Spleen (tissue), 7 donors: ENCODE results near the gene FOXC1.

Experiments used
- CTCF ChIP-seq, 11 experiments: fragments of 200-600 bp in 7 of 11; fragments of 450-650 bp in 4 of 11; sonication (generic) in 4 of 11; IDR thresholded peaks in 8 of 11; conservative IDR thresholded peaks in 3 of 11; 1 replicate in 7 of 11; 2 replicates in 4 of 11; pipeline versions ENCODE4 v1.4.0 to v1.8.0; 2016 to 2021; ENCODE audit warnings: antibody characterized with exemption in 11 of 11, inconsistent platforms in 4 of 11, mild to moderate bottlenecking in 1 of 11
- POLR2A ChIP-seq, 3 donors: fragments of 450-650 bp; IDR thresholded peaks; one replicate each; pipeline ENCODE4 v1.5.1; 2017; ENCODE audit warnings: antibody characterized with exemption in 3 of 3, mild to moderate bottlenecking in 1 of 3
- donor health status: DM: no; HTN: no; CAD: no; lungs with moderate emphysema.
- donor health status: DM: no; HTN: no; CAD: no.
- donor health status: DM: no; HTN: no; CAD: no.

DNA sequence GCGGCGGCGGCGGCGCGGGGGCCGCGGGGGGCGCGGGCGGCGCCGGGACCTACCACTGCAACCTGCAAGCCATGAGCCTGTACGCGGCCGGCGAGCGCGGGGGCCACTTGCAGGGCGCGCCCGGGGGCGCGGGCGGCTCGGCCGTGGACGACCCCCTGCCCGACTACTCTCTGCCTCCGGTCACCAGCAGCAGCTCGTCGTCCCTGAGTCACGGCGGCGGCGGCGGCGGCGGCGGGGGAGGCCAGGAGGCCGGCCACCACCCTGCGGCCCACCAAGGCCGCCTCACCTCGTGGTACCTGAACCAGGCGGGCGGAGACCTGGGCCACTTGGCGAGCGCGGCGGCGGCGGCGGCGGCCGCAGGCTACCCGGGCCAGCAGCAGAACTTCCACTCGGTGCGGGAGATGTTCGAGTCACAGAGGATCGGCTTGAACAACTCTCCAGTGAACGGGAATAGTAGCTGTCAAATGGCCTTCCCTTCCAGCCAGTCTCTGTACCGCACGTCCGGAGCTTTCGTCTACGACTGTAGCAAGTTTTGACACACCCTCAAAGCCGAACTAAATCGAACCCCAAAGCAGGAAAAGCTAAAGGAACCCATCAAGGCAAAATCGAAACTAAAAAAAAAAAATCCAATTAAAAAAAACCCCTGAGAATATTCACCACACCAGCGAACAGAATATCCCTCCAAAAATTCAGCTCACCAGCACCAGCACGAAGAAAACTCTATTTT lies 2.0 kb downstream of the FOXC1 start:
- TF ChIP-seq CTCF (IDR thresholded peaks at IDR 0.05 in 8 of 11, conservative IDR thresholded peaks at IDR 0.05 in 3 of 11): no peak
- TF ChIP-seq POLR2A (IDR thresholded peaks at IDR 0.05): no peak
